Parathyroid adenoma (tissue), 2 donors: Measurements from ENCODE around the gene MED8.

Experiments used
- H2AFZ ChIP-seq: fragments of 300-600 bp; sonication (generic); one replicate; pipeline ENCODE4 v1.7.0; 2017; ENCODE audit warnings: antibody characterized with exemption, mild to moderate bottlenecking
- H3K27ac ChIP-seq: fragments of 300-600 bp; sonication (generic); one replicate; pipeline ENCODE4 v1.7.0; 2017
- H3K27me3 ChIP-seq: fragments of 300-600 bp; sonication (generic); one replicate; pipeline ENCODE4 v1.7.0; 2017; ENCODE audit warnings: low read length; ENCODE audit not compliant: control insufficient read depth, insufficient read depth
- H3K36me3 ChIP-seq: fragments of 300-600 bp; sonication (generic); one replicate; pipeline ENCODE4 v1.7.0; 2017; ENCODE audit warnings: low read length; ENCODE audit not compliant: control insufficient read depth, insufficient read depth
- H3K4me1 ChIP-seq: fragments of 300-600 bp; sonication (generic); one replicate; pipeline ENCODE4 v1.7.0; 2017; ENCODE audit warnings: control low read depth
- H3K4me2 ChIP-seq: fragments of 300-600 bp; sonication (generic); one replicate; pipeline ENCODE4 v1.7.0; 2017; ENCODE audit warnings: low read length
- H3K4me3 ChIP-seq: fragments of 300-600 bp; sonication (generic); one replicate; pipeline ENCODE4 v1.7.0; 2017; ENCODE audit warnings: low read depth, low read length
- H3K79me2 ChIP-seq: fragments of 300-600 bp; sonication (generic); one replicate; pipeline ENCODE4 v1.7.0; 2017; ENCODE audit warnings: control low read depth
- H3K9ac ChIP-seq: fragments of 300-600 bp; sonication (generic); one replicate; pipeline ENCODE4 v1.7.0; 2017; ENCODE audit warnings: mild to moderate bottlenecking
- H3K9me3 ChIP-seq: fragments of 300-600 bp; sonication (generic); one replicate; pipeline ENCODE4 v1.7.0; 2017; ENCODE audit warnings: low read length; ENCODE audit not compliant: control insufficient read depth
- CTCF ChIP-seq: fragments of 300-600 bp; sonication (generic); IDR thresholded peaks from one replicate; pipeline ENCODE4 v1.7.0; 2017; ENCODE audit warnings: antibody characterized with exemption, mild to moderate bottlenecking
- donor health status: primary hyperparathyroidism.

MED8 gene

GRCh38 chr1:43365678-43366077 lies 23.9 kb downstream of the MED8 start:
- Histone ChIP-seq H3K4me2 (no peak overlapping the region), H2AFZ (no peak overlapping the region), H3K4me3 (no peak overlapping the region), H3K79me2 (no peaks in the 10 kb centered on the region), H3K4me1 (peaks cover 3% of the 10 kb centered on the region), H3K9ac (no peak overlapping the region), H3K27me3 (no peaks in the 10 kb centered on the region), H3K9me3 (no peaks in the 10 kb centered on the region), H3K36me3 (no peaks in the 10 kb centered on the region), H3K27ac (no peak overlapping the region)
- TF ChIP-seq CTCF = no peak

- no peak for TF ChIP-seq CTCF
- no peaks in the 10 kb centered on the region for H3K79me2 ChIP-seq
- H3K4me2 ChIP-seq = no peak overlapping the region
- H3K9ac ChIP-seq = no peak overlapping the region
- H3K36me3 ChIP-seq = no peaks in the 10 kb centered on the region
- peaks cover 3% of the 10 kb centered on the region for H3K4me1 ChIP-seq
- H2AFZ ChIP-seq = no peak overlapping the region
- H3K4me3 ChIP-seq = no peak overlapping the region
- H3K9me3 ChIP-seq = no peaks in the 10 kb centered on the region
- no peak overlapping the region for H3K27ac ChIP-seq
- H3K27me3 ChIP-seq = no peaks in the 10 kb centered on the region
Measured at GRCh38 chr1:43363935-43364525, 25.6 kb downstream of the MED8 start.

GRCh38 chr1:43363283-43363934 lies 26.2 kb downstream of the MED8 start:
- Histone ChIP-seq H3K9me3 (no peaks in the 10 kb centered on the region), H3K27ac (no peak overlapping the region), H3K4me2 (no peak overlapping the region), H2AFZ (no peak overlapping the region), H3K27me3 (no peaks in the 10 kb centered on the region), H3K4me1 (no peaks in the 10 kb centered on the region), H3K4me3 (no peak overlapping the region), H3K9ac (no peak overlapping the region), H3K36me3 (no peaks in the 10 kb centered on the region), H3K79me2 (no peaks in the 10 kb centered on the region)
- TF ChIP-seq CTCF = no peak

GRCh38 chr1:43360616-43361015 lies 29.0 kb downstream of the MED8 start:
- H3K36me3 ChIP-seq = no peaks in the 10 kb centered on the region
- no peaks in the 10 kb centered on the region for H3K4me1 ChIP-seq
- H3K9me3 ChIP-seq = no peaks in the 10 kb centered on the region
- H3K4me2 ChIP-seq = no peak overlapping the region
- no peak overlapping the region for H2AFZ ChIP-seq
- no peaks in the 10 kb centered on the region for H3K27me3 ChIP-seq
- no peak for TF ChIP-seq CTCF
- H3K4me3 ChIP-seq = no peak overlapping the region
- no peak overlapping the region for H3K27ac ChIP-seq
- H3K79me2 ChIP-seq = no peaks in the 10 kb centered on the region
- H3K9ac ChIP-seq = no peak overlapping the region

GRCh38 chr1:43359696-43360095 lies 29.9 kb downstream of the MED8 start:
- H3K79me2 ChIP-seq = no peaks in the 10 kb centered on the region
- H3K4me1 ChIP-seq = no peaks in the 10 kb centered on the region
- H3K4me3 ChIP-seq = no peak overlapping the region
- H3K9me3 ChIP-seq = no peaks in the 10 kb centered on the region
- no peak overlapping the region for H3K4me2 ChIP-seq
- H2AFZ ChIP-seq = no peak overlapping the region
- TF ChIP-seq CTCF = no peak
- H3K36me3 ChIP-seq = no peaks in the 10 kb centered on the region
- no peaks in the 10 kb centered on the region for H3K27me3 ChIP-seq
- H3K9ac ChIP-seq = no peak overlapping the region
- H3K27ac ChIP-seq = no peak overlapping the region
